CD4-positive, alpha-beta T cell treated with Interleukin-17A for 4 hours (primary cell): ENCODE results near the gene CCNG2.

Experiments used
- DNase-seq: peaks from one replicate; pipeline ENCODE4 v3.0.0-alpha.2; 2020; ENCODE audit warnings: mixed read lengths

Gene CCNG2

GRCh38 chr4:77179519-77179918, 22.5 kb downstream of the CCNG2 start:
- DNase-seq = no peak

- no peak for DNase-seq
Observed at GRCh38 chr4:77181720-77182119, 24.7 kb downstream of the CCNG2 start.

- no peak for DNase-seq
Observed at GRCh38 chr4:77183777-77184420, 26.9 kb downstream of the CCNG2 start.

- no peak for DNase-seq
Observed at GRCh38 chr4:77184974-77185373, 28.0 kb downstream of the CCNG2 start.

GRCh38 chr4:77185686-77186085, 28.7 kb downstream of the CCNG2 start:
- no peak for DNase-seq

- no peak for DNase-seq
Observed at GRCh38 chr4:77187322-77187721, 30.3 kb downstream of the CCNG2 start.

- no peak for DNase-seq
Observed at GRCh38 chr4:77188498-77189220, 31.7 kb downstream of the CCNG2 start.

GRCh38 chr4:77189412-77189811, 32.4 kb downstream of the CCNG2 start:
- DNase-seq = no peak

GRCh38 chr4:77190053-77190452, 33.0 kb downstream of the CCNG2 start:
- no peak for DNase-seq

GRCh38 chr4:77193046-77193445, 36.0 kb downstream of the CCNG2 start:
- DNase-seq = no peak

- DNase-seq = peak; percentile 84
Observed at GRCh38 chr4:77193511-77194102, 36.6 kb downstream of the CCNG2 start.

GRCh38 chr4:77194366-77194765, 37.4 kb downstream of the CCNG2 start:
- DNase-seq = no peak

- no peak for DNase-seq
Observed at GRCh38 chr4:77194989-77195388, 38.0 kb downstream of the CCNG2 start.

GRCh38 chr4:77196866-77197265, 39.9 kb downstream of the CCNG2 start:
- DNase-seq = no peak

GRCh38 chr4:77197361-77197760, 40.4 kb downstream of the CCNG2 start:
- DNase-seq = no peak

- DNase-seq = no peak
Observed at GRCh38 chr4:77197831-77198230, 40.8 kb downstream of the CCNG2 start.

- no peak for DNase-seq
Observed at GRCh38 chr4:77199276-77199675, 42.3 kb downstream of the CCNG2 start.

- no peak for DNase-seq
Observed at GRCh38 chr4:77199701-77200100, 42.7 kb downstream of the CCNG2 start.

GRCh38 chr4:77201343-77201742, 44.3 kb downstream of the CCNG2 start:
- DNase-seq = no peak

GRCh38 chr4:77201857-77202256, 44.9 kb downstream of the CCNG2 start:
- DNase-seq = no peak

- no peak for DNase-seq
Observed at GRCh38 chr4:77202491-77202890, 45.5 kb downstream of the CCNG2 start.

GRCh38 chr4:77203380-77204197, 46.6 kb downstream of the CCNG2 start:
- DNase-seq = peak; percentile 78

GRCh38 chr4:77204621-77205020, 47.6 kb downstream of the CCNG2 start:
- DNase-seq = no peak
